Cardiac atrium fibroblast (primary cell): ENCODE results near the gene RNU1-2. TPM values are rescaled to one million over a fixed set of nuclear protein-coding genes. Genes with fewer than 3 reads are reported as not detected.

ENCODE experiments used
- total RNA-seq: library from RNA; depleted of rRNA; stranded (reverse); fragments of >200 nt; gene quantifications from 2 replicates; pipeline ENCODE4 v1.2.3, GENCODE V29; 2015

Gene RNU1-2
- total RNA-seq, result not detected in 2 replicates

DNA sequence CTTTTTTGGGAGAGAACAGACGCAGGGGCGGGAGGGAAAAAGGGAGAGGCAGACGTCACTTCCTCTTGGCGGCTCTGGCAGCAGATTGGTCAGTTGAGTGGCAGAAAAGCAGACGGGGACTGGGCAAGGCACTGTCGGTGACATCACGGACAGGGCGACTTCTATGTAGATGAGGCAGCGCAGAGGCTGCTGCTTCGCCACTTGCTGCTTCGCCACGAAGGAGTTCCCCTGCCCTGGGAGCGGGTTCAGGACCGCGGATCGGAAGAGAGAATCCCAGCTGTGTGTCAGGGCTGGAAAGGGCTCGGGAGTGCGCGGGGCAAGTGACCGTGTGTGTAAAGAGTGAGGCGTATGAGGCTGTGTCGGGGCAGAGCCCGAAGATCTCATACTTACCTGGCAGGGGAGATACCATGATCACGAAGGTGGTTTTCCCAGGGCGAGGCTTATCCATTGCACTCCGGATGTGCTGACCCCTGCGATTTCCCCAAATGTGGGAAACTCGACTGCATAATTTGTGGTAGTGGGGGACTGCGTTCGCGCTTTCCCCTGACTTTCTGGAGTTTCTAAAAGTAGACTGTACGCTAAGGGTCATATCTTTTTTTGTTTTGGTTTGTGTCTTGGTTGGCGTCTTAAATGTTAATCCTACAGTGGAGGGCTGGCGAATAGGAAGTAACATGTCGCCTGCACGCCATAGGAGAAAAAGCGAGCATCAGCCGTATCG is at the start of gene RNU1-2:
Gene RNU1-2 (plus strand): TSS at position 383 of the 718 bp plus-strand sequence.

DNA sequence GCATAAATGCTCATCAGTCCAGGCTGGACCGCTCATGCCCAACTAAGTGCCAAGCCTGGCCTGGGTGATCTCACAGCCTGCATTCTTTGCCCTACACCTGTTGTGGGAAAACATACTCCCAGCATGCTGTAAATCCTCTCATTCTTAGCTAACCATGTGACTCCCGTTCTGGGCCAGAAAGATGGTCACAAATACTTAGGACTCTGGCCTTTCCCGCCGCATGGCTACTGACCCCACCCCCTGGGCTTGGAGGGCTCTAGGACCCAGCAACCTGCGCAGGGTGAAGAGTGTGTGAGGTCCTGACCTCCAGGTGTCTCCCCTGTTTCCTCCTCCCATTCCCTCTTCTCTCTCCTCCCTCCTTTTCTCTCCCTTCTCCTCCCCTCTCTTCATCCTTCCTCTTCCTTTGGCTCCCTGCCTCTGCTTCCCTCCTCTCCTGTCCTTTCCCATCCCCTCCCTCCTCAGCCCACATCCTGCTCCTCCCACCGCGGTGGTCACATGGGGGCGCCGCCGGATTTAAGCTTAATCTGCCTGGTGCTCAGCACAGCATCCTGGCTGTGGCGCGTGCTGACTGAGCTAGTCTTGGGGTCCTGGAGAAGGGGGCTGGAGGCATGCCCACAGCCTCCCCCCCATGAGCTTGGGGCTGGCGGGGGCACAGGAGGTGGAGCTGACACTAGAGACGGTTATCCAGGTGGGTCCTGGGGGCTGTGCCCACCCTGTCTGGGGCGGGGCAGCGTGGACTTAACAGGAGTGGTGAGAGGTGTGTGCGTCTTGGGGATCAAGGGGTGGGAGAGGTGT is 25.8 kb downstream of the RNU1-2 start, which contains the start of gene CROCC:
Gene CROCC (plus strand): TSS at position 541 of the 795 bp plus-strand sequence. CDS start 88 bp downstream, at position 629.

Other genes with a start within 250 kb of the RNU1-2 start
- not detected in 2 replicates for gene RNU1-3, start 229.0 kb upstream of the RNU1-2 start, total RNA-seq
- not detected in 2 replicates for gene RNU1-4, start 155.5 kb upstream of the RNU1-2 start, total RNA-seq
- 3.1 and 18.2 TPM in 2 replicates for gene CROCC, start 26.0 kb downstream of the RNU1-2 start, total RNA-seq
- 20.6 and 38.1 TPM in 2 replicates for gene MFAP2, start 84.6 kb downstream of the RNU1-2 start, total RNA-seq
- 39.9 and 42.1 TPM in 2 replicates for gene ATP13A2, start 115.9 kb downstream of the RNU1-2 start, total RNA-seq
- 81.0 and 87.0 TPM in 2 replicates for gene SDHB, start 158.1 kb downstream of the RNU1-2 start, total RNA-seq
- not detected in 2 replicates for gene PADI2, start 223.5 kb downstream of the RNU1-2 start, total RNA-seq